Stimulated activated CD8-positive, alpha-beta memory T cell treated with anti-CD3 and anti-CD28 coated beads, Interleukin-2, amount 100 ng/mL, for 48 hours (primary cell): ENCODE data around the gene FXYD4.
A peak's percentile ranks its signal among the peaks of the same experiment; 100 is the strongest.
"Not testable (repeated sequence)": the region's sequence is repeated elsewhere in the genome, so short reads cannot be mapped to it uniquely, and the experiment has no call there.

Experiments used
- DNase-seq, 2 donors: peaks; one replicate each; pipeline ENCODE4 v3.0.0-alpha.2; 2020; ENCODE audit warnings: low read depth in 2 of 2

Gene FXYD4

DNA sequence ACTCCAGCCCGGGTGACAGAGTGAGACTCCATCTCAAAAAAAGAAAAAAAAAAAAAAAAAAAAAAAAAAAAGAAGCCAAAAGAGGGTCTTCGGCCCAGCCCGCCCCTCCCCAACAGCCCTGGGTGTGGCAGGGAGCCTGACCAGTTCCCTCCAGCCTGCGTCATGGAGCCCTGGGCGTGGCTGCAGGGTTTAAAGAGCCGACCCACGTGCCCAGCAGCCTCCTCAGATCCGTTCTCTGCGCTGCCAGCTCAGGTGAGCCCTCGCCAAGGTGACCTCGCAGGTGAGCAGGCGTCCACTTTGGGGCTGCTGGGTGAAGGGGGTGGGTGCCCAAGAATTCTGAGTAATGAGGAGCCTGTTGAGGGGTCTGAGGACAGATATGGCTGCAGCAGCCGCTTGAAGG is at the start of gene FXYD4:
FXYD4 (plus strand) TSS at position 219 of the 400 bp plus-strand sequence. CDS start 2,111 bp downstream, outside the sequence.
- no peak for DNase-seq

DNA sequence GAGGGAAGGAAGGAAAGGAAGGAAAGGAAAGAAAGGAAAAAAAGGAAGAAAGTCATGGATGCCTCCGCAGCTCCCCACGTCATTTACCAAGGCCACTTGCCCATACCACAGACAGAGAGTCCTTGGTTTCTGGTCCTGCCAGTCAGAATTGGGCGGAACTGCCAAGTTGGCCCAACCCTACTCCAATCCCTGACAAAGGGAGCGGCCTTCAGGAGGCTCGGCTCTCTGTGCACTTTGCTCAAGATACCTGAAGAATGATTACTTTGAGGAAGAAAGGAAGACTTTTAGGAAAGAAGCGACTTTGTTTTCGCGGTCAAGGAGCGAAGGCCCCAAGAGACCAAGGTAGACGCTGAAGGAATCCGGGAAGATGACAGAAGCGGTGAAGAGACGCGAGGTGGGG is 49.1 kb upstream of the FXYD4 start:
- DNase-seq: no peak

DNA sequence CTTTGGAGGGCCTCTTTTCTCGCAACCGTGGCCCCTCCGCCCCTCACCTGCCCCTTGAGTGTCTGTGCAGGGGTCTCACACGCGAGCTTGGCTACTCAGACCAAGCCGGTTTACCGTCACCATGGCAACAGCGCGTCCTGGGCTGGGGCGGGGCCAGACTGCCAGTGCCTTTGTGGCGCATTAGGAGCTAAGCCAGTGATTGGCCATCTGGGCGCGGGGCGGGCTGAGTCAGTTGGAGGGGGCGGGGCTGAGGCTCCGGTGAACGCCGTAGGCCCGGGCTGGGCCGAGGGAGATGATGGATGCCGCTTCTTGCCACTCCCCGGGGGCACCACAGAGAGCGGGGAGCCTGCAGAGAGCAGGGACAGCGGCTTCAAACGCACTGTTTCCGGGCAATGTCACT is 48.7 kb upstream of the FXYD4 start:
- peak; percentile 67 to 85 for DNase-seq

DNA sequence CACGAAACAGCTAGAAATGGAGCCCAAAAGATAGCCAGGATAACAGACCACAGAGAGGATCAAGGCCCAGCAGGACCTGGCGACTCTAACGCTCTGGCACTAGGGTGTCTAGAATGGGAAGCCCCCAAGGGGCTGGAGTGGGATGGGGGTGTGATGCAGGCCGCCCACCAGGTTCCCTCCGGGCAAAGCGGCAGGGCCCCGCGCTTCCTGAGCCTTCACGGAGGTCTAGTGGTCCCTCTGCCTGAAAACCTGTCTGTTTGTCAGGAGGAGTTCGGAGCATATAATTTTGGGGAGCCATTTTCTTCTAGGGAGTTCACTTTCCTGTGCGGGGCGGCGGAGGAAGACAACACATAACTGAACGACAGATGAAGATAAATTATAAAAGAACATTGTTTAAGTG is 48.2 kb upstream of the FXYD4 start:
- DNase-seq: no peak

GRCh38 chr10:43324876-43325275 is 46.6 kb upstream of the FXYD4 start:
- no peak for DNase-seq

- no peak for DNase-seq
These were observed 44.3 kb upstream of the FXYD4 start for GRCh38 chr10:43327171-43327570.

DNA sequence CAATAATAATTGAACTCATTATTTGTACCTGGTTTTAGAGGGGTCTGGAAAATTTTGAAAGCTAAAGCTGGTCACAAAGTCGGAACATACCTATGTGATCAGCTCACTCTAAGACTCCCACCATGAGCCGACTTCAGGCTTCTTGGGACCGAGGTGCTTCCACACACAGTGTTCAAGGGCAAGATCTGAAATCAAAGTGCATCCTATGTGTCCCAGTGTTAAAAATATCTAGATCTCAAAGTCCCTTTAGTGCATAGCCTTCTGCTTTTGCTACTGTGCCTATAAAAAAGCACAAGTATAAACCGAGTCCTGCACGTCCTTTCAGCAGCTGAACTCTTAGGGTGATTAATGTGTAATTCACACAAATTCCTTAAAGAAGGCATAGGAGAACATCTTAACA is 43.5 kb upstream of the FXYD4 start:
- no peak for DNase-seq

DNA sequence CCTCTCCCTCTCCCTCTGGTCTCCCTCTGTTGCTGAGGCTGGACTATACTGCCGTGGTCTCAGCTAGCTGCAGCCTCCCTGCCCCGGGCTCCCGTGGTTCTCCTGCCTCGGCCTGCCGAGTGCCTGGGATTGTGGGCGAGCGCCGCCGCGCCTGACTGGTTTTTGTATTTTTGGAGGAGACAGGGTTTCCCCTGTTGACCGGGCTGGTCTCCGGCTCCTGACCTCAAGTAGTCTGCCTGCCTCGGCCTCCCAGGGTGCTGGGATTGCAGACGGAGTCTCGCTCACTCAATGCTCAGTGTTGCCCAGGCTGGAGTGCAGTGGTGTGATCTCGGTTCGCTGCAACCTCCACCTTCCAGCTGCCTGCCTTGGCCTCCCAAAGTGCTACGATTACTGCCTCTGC is 42.6 kb upstream of the FXYD4 start:
- DNase-seq: not testable (repeated sequence)

DNA sequence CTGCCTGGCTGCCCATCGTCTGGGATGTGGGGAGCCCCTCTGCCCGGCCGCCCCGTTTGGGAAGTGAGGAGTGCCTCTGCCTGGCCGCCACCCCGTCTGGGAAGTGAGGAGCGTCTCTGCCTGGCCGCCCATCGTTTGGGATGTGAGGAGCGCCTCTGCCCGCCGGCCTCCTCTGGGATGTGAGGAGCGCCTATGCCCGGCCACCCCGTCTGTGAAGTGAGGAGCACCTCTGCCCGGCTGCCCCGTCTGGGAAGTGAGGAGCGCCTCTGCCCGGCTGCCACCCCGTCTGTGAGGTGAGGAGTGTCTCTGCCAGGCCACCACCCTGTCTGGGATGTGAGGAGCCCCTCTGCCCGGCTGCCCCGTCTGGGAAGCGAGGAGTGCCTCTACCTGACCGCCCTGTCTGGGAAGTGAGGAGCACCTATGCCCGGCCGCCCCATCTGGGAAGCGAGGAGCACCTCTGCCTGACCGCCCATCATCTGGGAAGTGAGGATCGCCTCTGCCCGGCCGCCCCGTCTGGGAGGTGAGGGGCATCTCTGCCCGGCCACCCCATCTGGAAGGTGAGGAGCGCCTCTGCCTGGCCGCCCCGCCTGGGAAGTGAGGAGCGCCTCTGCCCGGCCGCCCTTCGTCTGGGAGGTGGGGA is 42.1 kb upstream of the FXYD4 start:
- DNase-seq: not testable (repeated sequence)

GRCh38 chr10:43330049-43330823 is 41.2 kb upstream of the FXYD4 start:
- not testable (repeated sequence) for DNase-seq

DNA sequence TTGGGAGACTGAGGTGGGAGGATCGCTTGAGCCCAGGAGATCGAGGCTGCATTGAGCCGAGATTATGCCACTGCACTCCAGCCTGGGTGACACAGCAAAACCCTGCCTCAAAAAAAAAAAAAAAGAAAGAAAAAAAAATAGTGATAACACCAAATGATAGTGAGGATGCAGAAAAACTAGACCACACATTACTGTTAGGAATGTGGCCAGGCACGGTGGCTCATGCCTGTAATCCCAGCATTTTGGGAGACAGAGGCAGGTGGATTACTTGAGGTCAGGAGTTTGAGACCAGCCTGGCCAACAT is 40.7 kb upstream of the FXYD4 start:
- not testable (repeated sequence) for DNase-seq

DNA sequence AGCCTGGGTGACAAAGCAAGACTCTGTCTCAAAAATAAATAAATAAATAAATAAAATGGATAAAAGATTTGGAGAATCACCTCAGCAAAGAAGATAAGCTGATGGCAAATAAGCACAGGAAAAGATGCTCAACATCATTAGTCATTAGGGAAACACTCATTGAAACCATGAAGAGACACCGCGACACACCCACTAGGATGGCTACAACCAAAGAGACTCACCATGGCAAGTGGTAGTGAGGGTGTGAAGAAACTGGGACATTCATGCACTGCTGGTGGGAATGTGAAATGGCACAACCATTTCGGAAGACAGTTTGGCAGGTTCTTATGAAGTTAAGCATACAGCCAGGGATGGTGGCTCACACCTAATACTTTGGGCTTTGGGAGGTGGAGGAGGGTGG is 37.8 kb upstream of the FXYD4 start:
- no peak for DNase-seq

DNA sequence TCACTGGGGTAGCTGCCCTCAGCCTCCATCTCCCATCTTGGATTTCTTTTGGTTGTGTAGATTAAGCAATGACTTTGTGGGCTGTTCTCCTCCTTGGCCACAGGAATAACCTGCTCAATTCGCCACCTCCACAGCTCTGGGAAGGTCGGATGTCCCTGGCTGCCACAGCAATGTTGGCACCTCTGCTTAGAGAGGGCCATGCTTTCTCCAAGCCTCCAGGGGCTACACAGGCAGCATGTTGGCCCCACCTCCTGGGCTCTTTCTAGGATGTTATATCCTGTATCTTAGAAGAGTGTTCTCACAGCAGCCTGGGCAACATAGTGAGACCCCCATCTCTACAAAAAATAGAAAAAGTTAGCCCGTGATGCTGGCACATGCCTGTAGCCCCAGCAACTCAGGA is 35.4 kb upstream of the FXYD4 start:
- DNase-seq: no peak

DNA sequence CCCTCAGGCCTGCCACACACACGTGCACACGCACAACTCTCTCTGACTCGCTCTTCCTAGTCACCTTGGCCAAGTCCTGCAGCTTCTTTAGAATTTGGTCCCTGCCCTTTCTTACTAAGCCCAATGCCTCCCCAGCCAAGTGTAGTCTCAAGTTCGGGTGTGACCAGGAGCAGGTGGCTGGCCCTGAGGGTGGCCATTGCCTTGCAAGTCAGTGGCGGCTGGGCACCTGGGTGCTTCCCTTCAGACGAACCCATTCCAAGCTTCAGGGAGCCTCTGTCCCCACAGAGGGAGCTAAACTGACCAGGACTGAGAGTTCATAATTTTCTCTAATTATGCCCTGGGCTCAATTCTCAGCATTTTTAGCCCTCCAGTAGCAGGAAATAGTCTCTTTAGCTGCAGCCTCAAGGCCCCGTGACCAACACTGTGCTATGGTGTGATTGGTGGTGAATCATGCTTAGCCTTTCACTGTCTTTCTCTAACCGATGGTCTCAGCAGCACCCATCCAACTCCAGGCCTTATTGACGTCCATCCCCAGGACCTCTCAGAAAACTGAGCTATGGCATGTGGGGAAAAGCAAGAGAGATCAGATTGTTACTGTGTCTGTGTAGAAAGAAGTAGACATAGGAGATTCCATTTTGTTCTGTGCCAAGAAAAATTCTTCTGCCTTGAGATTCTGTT is 34.7 kb upstream of the FXYD4 start:
- DNase-seq: no peak

DNA sequence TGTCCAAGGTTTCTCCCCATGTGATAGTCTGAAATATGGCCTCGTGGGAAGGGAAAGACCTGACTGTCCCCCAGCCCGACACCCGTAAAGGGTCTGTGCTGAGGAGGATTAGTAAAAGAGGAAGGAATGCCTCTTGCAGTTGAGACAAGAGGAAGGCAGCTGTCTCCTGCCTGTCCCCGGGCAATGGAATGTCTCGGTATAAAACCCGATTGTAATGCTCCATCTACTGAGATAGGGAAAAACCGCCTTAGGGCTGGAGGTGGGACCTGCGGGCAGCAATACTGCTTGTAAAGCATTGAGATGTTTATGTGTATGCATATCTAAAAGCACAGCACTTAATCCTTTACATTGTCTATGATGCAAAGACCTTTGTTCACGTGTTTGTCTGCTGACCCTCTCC is 33.9 kb upstream of the FXYD4 start:
- DNase-seq: not testable (repeated sequence)

GRCh38 chr10:43338117-43338516 is 33.3 kb upstream of the FXYD4 start:
- no peak for DNase-seq

DNA sequence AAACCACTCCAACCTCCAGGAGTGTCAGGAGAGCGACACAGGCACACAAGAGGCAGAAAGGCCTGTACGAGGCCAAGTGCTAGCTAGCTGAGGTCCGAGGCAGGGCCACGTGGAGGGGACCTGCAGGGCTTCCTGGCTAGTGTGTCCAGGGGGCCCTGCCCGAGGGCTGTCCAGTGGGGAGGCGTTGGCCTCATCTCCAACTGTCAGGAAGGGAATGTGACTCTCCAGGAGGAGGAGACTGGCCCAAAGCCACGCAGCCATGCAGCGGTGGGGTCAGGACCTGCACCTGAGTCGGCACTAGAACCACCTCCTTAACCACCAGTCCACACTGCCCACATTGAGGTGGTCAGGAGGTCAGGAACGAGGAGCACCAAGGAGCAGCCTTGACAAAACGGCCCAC is 32.3 kb upstream of the FXYD4 start:
- no peak for DNase-seq

- no peak for DNase-seq
These were observed 31.3 kb upstream of the FXYD4 start for GRCh38 chr10:43340101-43340500.

GRCh38 chr10:43340619-43341018 is 30.8 kb upstream of the FXYD4 start:
- DNase-seq: no peak

GRCh38 chr10:43341450-43341849 is 30.0 kb upstream of the FXYD4 start:
- DNase-seq: no peak

DNA sequence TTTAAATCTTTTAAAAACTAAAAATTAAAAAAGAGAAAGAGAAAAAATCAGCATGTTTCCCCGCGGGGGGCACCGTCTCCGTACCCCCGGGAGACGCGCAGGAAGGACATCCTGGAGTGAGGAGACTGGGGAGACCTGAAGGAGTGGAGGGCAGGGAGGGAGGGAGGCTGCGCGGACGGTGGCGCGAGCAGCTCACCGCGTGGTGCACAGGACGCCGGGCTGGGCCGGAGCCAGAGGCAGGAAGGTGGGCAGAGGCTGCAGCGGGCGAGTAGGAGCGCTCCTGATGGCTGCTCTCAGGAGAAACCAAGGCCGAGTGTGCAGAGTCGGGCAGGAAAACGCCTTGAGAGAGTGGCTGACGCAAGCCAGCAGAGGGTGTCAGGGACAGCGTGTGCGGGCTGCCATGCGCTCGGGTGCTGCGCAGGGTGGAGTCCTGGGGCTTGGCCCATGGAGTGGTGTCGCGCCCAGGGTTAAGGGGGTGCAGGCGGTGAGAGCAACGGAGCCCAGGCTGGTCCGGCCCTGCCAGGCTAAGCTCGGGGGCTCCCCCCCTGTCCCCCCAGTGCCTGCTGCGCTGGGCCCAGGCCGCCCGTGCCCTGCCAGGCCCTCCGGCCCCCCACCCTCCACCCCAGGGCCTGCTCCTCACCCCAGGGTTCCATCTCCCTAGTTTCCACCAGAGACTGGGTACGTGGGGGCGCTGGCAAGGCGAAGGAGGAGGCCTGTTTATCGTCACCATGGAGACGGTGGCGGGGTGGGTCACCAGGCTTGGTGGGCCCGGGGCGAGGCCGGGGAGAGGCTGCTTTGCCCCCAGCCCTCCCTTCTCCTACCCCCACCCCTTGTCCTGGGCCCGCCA is 28.9 kb upstream of the FXYD4 start:
- no peak for DNase-seq

DNA sequence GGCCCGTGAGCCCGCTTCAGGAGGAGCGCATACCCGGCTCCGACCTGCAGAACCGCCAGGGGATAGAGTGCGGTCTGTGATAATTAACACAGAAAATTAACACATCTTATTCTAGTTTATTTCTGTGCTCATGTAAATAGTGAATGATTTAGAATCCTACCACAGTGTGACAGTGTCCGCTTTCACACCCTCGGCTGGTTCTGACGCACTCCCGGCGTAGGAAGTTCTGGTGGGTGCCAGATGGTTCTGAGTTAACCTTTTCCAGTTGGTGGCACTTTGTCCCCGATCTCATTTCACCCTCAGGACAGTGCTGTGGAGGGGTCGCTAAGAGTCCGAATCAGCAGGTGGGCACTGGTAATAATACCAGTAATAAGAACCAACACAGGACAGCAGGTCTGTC is 28.3 kb upstream of the FXYD4 start:
- no peak for DNase-seq
